ENCODE data around the gene RBMS3.

RBMS3 gene

GRCh38 chr3:29649815-29650547 lies 369.1 kb downstream of the RBMS3 start:
- H3K9me3 ChIP-seq (ENCODE audit: insufficient read depth, low read depth, low read length): no peaks in the 10 kb centered on the region
- no CpG with 5 or more reads among the region's 6 CpGs for WGBS (ENCODE audit: extremely low coverage, insufficient coverage, insufficient read length)
- no peak overlapping the region for H3K27ac ChIP-seq (ENCODE audit: low read depth, low read length)
- H2BK12ac ChIP-seq (ENCODE audit: low read length): no peak overlapping the region
- H3K23ac ChIP-seq (ENCODE audit: low read length): no peak overlapping the region
- peaks cover 0 to 2% of the 10 kb centered on the region in 2 experiments for H3K4me1 ChIP-seq (ENCODE audit: control insufficient read depth in 1 of 2, insufficient read depth in 2 of 2, low read length in 2 of 2)
- no peaks in the 10 kb centered on the region for H3K27me3 ChIP-seq (ENCODE audit: insufficient read depth, low read length)
- no peak overlapping the region for H3K4me2 ChIP-seq (ENCODE audit: low read length)
- H4K91ac ChIP-seq (ENCODE audit: low read depth, low read length): no peak overlapping the region
- no peaks in the 10 kb centered on the region for H3K79me2 ChIP-seq (ENCODE audit: control insufficient read depth, insufficient read depth, low read length, poor library complexity)
- no peak overlapping the region for H2AFZ ChIP-seq (ENCODE audit: insufficient read depth, low read length, poor library complexity)
- H3K9ac ChIP-seq (ENCODE audit: low read length): no peak overlapping the region
- no peak for DNase-seq
- H3K14ac ChIP-seq (ENCODE audit: low read length): no peak overlapping the region
- H3K36me3 ChIP-seq (ENCODE audit: control insufficient read depth in 1 of 2, insufficient read depth in 2 of 2, low read length in 2 of 2): no peaks in the 10 kb centered on the region
- no peak overlapping the region for H3K4me3 ChIP-seq (ENCODE audit: low read depth, low read length)
- H2BK120ac ChIP-seq (ENCODE audit: insufficient read depth, low read length, poor library complexity): no peak overlapping the region
- no peak overlapping the region for H2AK5ac ChIP-seq (ENCODE audit: low read length)
- no peak overlapping the region for H4K8ac ChIP-seq (ENCODE audit: low read depth, low read length)
- H3K79me1 ChIP-seq (ENCODE audit: low read length): no peaks in the 10 kb centered on the region
- no peak overlapping the region for H2BK5ac ChIP-seq (ENCODE audit: low read depth, low read length, poor library complexity)
- no peak overlapping the region for H3K18ac ChIP-seq (ENCODE audit: low read length)
- no peak overlapping the region for H4K12ac ChIP-seq (ENCODE audit: low read depth, low read length)
- H3K4ac ChIP-seq (ENCODE audit: low read depth, low read length): no peak overlapping the region

GRCh38 chr3:29653680-29654079 lies 372.8 kb downstream of the RBMS3 start:
- H3K27me3 ChIP-seq (ENCODE audit: insufficient read depth, low read length): no peaks in the 10 kb centered on the region
- no peak overlapping the region for H3K4me3 ChIP-seq (ENCODE audit: low read depth, low read length)
- H2BK120ac ChIP-seq (ENCODE audit: insufficient read depth, low read length, poor library complexity): no peak overlapping the region
- no peaks in the 10 kb centered on the region for H3K36me3 ChIP-seq (ENCODE audit: control insufficient read depth in 1 of 2, insufficient read depth in 2 of 2, low read length in 2 of 2)
- H3K79me2 ChIP-seq (ENCODE audit: control insufficient read depth, insufficient read depth, low read length, poor library complexity): no peaks in the 10 kb centered on the region
- no peak overlapping the region for H3K14ac ChIP-seq (ENCODE audit: low read length)
- no peak overlapping the region for H2AK5ac ChIP-seq (ENCODE audit: low read length)
- H4K12ac ChIP-seq (ENCODE audit: low read depth, low read length): no peak overlapping the region
- no peaks in the 10 kb centered on the region for H3K79me1 ChIP-seq (ENCODE audit: low read length)
- H3K27ac ChIP-seq (ENCODE audit: low read depth, low read length): no peak overlapping the region
- WGBS (ENCODE audit: extremely low coverage, insufficient coverage, insufficient read length): no CpG with 5 or more reads among the region's 4 CpGs
- H2BK12ac ChIP-seq (ENCODE audit: low read length): no peak overlapping the region
- no peak overlapping the region for H2AFZ ChIP-seq (ENCODE audit: insufficient read depth, low read length, poor library complexity)
- no peak overlapping the region for H3K4ac ChIP-seq (ENCODE audit: low read depth, low read length)
- H3K9ac ChIP-seq (ENCODE audit: low read length): no peak overlapping the region
- no peak overlapping the region for H4K8ac ChIP-seq (ENCODE audit: low read depth, low read length)
- H3K9me3 ChIP-seq (ENCODE audit: insufficient read depth, low read depth, low read length): no peaks in the 10 kb centered on the region
- no peak overlapping the region for H3K18ac ChIP-seq (ENCODE audit: low read length)
- no peak overlapping the region for H4K91ac ChIP-seq (ENCODE audit: low read depth, low read length)
- H3K23ac ChIP-seq (ENCODE audit: low read length): no peak overlapping the region
- no peak overlapping the region for H3K4me2 ChIP-seq (ENCODE audit: low read length)
- H2BK5ac ChIP-seq (ENCODE audit: low read depth, low read length, poor library complexity): no peak overlapping the region
- DNase-seq: no peak
- H3K4me1 ChIP-seq (ENCODE audit: control insufficient read depth in 1 of 2, insufficient read depth in 2 of 2, low read length in 2 of 2): peaks cover 0 to 2% of the 10 kb centered on the region in 2 experiments

GRCh38 chr3:29655015-29655747 lies 374.3 kb downstream of the RBMS3 start:
- Histone ChIP-seq H3K18ac (ENCODE audit: low read length) (no peak overlapping the region), H4K12ac (ENCODE audit: low read depth, low read length) (no peak overlapping the region), H3K79me2 (ENCODE audit: control insufficient read depth, insufficient read depth, low read length, poor library complexity) (no peaks in the 10 kb centered on the region), H3K4me2 (ENCODE audit: low read length) (no peak overlapping the region), H3K9me3 (ENCODE audit: insufficient read depth, low read depth, low read length) (no peaks in the 10 kb centered on the region), H3K36me3 (ENCODE audit: control insufficient read depth in 1 of 2, insufficient read depth in 2 of 2, low read length in 2 of 2) (no peaks in the 10 kb centered on the region), H3K27me3 (ENCODE audit: insufficient read depth, low read length) (no peaks in the 10 kb centered on the region), H3K4me1 (ENCODE audit: control insufficient read depth in 1 of 2, insufficient read depth in 2 of 2, low read length in 2 of 2) (no peaks in the 10 kb centered on the region), H2AK5ac (ENCODE audit: low read length) (no peak overlapping the region), H2BK12ac (ENCODE audit: low read length) (no peak overlapping the region), H3K4ac (ENCODE audit: low read depth, low read length) (no peak overlapping the region), H2AFZ (ENCODE audit: insufficient read depth, low read length, poor library complexity) (no peak overlapping the region), H4K91ac (ENCODE audit: low read depth, low read length) (no peak overlapping the region), H3K9ac (ENCODE audit: low read length) (no peak overlapping the region), H3K23ac (ENCODE audit: low read length) (no peak overlapping the region), H4K8ac (ENCODE audit: low read depth, low read length) (no peak overlapping the region), H2BK120ac (ENCODE audit: insufficient read depth, low read length, poor library complexity) (no peak overlapping the region), H3K4me3 (ENCODE audit: low read depth, low read length) (no peak overlapping the region), H2BK5ac (ENCODE audit: low read depth, low read length, poor library complexity) (no peak overlapping the region), H3K27ac (ENCODE audit: low read depth, low read length) (no peak overlapping the region), H3K79me1 (ENCODE audit: low read length) (no peaks in the 10 kb centered on the region), H3K14ac (ENCODE audit: low read length) (no peak overlapping the region)
- DNase-seq: no peak
- WGBS (ENCODE audit: extremely low coverage, insufficient coverage, insufficient read length): no CpG with 5 or more reads among the region's 6 CpGs

- no peak overlapping the region for H3K4ac ChIP-seq (ENCODE audit: low read depth, low read length)
- H3K79me2 ChIP-seq (ENCODE audit: control insufficient read depth, insufficient read depth, low read length, poor library complexity): no peaks in the 10 kb centered on the region
- H2AFZ ChIP-seq (ENCODE audit: insufficient read depth, low read length, poor library complexity): no peak overlapping the region
- H3K27me3 ChIP-seq (ENCODE audit: insufficient read depth, low read length): no peaks in the 10 kb centered on the region
- no peak overlapping the region for H3K4me3 ChIP-seq (ENCODE audit: low read depth, low read length)
- no peak overlapping the region for H4K12ac ChIP-seq (ENCODE audit: low read depth, low read length)
- H3K9ac ChIP-seq (ENCODE audit: low read length): no peak overlapping the region
- H3K14ac ChIP-seq (ENCODE audit: low read length): no peak overlapping the region
- H3K4me1 ChIP-seq (ENCODE audit: control insufficient read depth in 1 of 2, insufficient read depth in 2 of 2, low read length in 2 of 2): peaks cover 3 to 6% of the 10 kb centered on the region in 2 experiments
- H2AK5ac ChIP-seq (ENCODE audit: low read length): no peak overlapping the region
- no peak overlapping the region for H4K8ac ChIP-seq (ENCODE audit: low read depth, low read length)
- no peaks in the 10 kb centered on the region for H3K9me3 ChIP-seq (ENCODE audit: insufficient read depth, low read depth, low read length)
- H3K79me1 ChIP-seq (ENCODE audit: low read length): peaks cover 3% of the 10 kb centered on the region
- H2BK5ac ChIP-seq (ENCODE audit: low read depth, low read length, poor library complexity): no peak overlapping the region
- no peak overlapping the region for H3K27ac ChIP-seq (ENCODE audit: low read depth, low read length)
- no peak overlapping the region for H2BK120ac ChIP-seq (ENCODE audit: insufficient read depth, low read length, poor library complexity)
- no peak overlapping the region for H4K91ac ChIP-seq (ENCODE audit: low read depth, low read length)
- H2BK12ac ChIP-seq (ENCODE audit: low read length): no peak overlapping the region
- no CpG with 5 or more reads among the region's 3 CpGs for WGBS (ENCODE audit: extremely low coverage, insufficient coverage, insufficient read length)
- DNase-seq: no peak
- no peak overlapping the region for H3K18ac ChIP-seq (ENCODE audit: low read length)
- no peak overlapping the region for H3K4me2 ChIP-seq (ENCODE audit: low read length)
- no peak overlapping the region for H3K23ac ChIP-seq (ENCODE audit: low read length)
- peaks cover 2 to 3% of the 10 kb centered on the region in 2 experiments for H3K36me3 ChIP-seq (ENCODE audit: control insufficient read depth in 1 of 2, insufficient read depth in 2 of 2, low read length in 2 of 2)
Observed at GRCh38 chr3:29665688-29666087, 384.8 kb downstream of the RBMS3 start.
